K562 (cell line): ENCODE data around the gene COL26A1.

Experiments
- LARP7 ChIP-seq: fragments of 450-650 bp; IDR thresholded peaks from 2 replicates; pipeline ENCODE4 v1.6.1; 2016
- MAZ ChIP-seq, 2 experiments: fragments of 450-650 bp in 1 of 2; sonication (generic) in 1 of 2; formaldehyde crosslinking; IDR thresholded peaks in 1 of 2; conservative IDR thresholded peaks in 1 of 2; 2 replicates each; pipeline versions ENCODE4 v1.4.0 to v1.5.0; 2020; ENCODE audit warnings: mild to moderate bottlenecking in 1 of 2, missing genetic modification reagents in 1 of 2
- PHB ChIP-seq: fragments of 250-450 bp; sonication (Bioruptor Pico); IDR thresholded peaks from 2 replicates; pipeline ENCODE4 v1.5.0; 2021
- USF2 ChIP-seq: sonication (generic); formaldehyde crosslinking; IDR thresholded peaks from 2 replicates; pipeline ENCODE4 v1.5.0; 2020; ENCODE audit warnings: missing genetic modification reagents
- TF ChIP-seq, protein P1 (sequence below), 3 experiments: IDR thresholded peaks in 2 of 3; conservative IDR thresholded peaks in 1 of 3; 2 replicates each; pipeline ENCODE4 v1.5.1; 2011 to 2012; ENCODE audit warnings: low read length in 3 of 3, mild to moderate bottlenecking in 3 of 3, control low read depth in 2 of 3, improper control_type of control experiment in 1 of 3, inconsistent platforms in 1 of 3, low read depth in 1 of 3, mixed read lengths in 1 of 3, moderate library complexity in 1 of 3; ENCODE audit not compliant: insufficient read depth in 2 of 3

DNA sequence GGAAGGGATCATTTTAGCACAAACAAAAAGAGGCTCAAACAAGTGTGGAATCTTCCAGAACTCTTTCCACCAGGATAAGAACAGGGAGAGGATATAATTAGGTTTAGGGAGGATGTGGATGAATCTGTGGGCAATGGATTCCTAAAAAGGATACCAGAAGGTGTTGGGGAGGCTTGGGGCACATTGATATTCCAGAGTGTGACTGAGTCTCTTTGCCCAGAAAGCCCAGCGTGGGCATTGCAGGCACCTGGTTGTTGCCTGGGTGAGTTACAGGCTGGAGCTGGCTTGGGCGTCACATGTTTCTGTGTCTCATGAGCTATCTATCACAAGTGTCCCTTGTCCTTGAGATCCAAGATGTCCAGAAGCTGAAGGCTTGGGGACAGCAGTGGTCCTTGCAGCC is 3.3 kb downstream of the COL26A1 start:
- TF ChIP-seq LARP7 (no peak), USF2 (CRISPR knock-in tag) (no peak), MAZ (CRISPR knock-in tag; conservative IDR thresholded peaks at IDR 0.05 in 1 of 2, IDR thresholded peaks at IDR 0.05 in 1 of 2) (no peak), PHB (CRISPR knock-in tag) (no peak)
- TF ChIP-seq, protein P1, sequence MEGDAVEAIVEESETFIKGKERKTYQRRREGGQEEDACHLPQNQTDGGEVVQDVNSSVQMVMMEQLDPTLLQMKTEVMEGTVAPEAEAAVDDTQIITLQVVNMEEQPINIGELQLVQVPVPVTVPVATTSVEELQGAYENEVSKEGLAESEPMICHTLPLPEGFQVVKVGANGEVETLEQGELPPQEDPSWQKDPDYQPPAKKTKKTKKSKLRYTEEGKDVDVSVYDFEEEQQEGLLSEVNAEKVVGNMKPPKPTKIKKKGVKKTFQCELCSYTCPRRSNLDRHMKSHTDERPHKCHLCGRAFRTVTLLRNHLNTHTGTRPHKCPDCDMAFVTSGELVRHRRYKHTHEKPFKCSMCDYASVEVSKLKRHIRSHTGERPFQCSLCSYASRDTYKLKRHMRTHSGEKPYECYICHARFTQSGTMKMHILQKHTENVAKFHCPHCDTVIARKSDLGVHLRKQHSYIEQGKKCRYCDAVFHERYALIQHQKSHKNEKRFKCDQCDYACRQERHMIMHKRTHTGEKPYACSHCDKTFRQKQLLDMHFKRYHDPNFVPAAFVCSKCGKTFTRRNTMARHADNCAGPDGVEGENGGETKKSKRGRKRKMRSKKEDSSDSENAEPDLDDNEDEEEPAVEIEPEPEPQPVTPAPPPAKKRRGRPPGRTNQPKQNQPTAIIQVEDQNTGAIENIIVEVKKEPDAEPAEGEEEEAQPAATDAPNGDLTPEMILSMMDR (IDR thresholded peaks at IDR 0.05 in 2 of 3, conservative IDR thresholded peaks at IDR 0.05 in 1 of 3; ENCODE audit: insufficient read depth in 2 of 3, low read depth in 1 of 3, low read length in 3 of 3), result no peak
